Activated T-helper 17 cell treated with anti-CD3 and anti-CD28 coated beads, Interleukin-2, amount 50 U/mL, for 72 hours (primary cell): ENCODE results near the gene SPATA19. TPM values are rescaled to one million over a fixed set of nuclear protein-coding genes. Genes with fewer than 3 reads are reported as not detected.

ENCODE experiments used
- ATAC-seq: fragments of 150-1000 bp; cut with Tn5 transposase; replicated peaks from 2 replicates; pipeline ENCODE4 v1.10.0; 2021; ENCODE audit warnings: mild to moderate bottlenecking, moderate library complexity
- H3K27ac Mint-ChIP-seq: one replicate; pipeline ENCODE4 v1.8.0; 2022; ENCODE audit warnings: mixed read lengths
- H3K27me3 Mint-ChIP-seq: one replicate; pipeline ENCODE4 v1.8.0; 2022; ENCODE audit warnings: mixed read lengths
- H3K36me3 Mint-ChIP-seq: one replicate; pipeline ENCODE4 v1.8.0; 2022; ENCODE audit warnings: low read depth, mild to moderate bottlenecking, mixed read lengths
- H3K4me1 Mint-ChIP-seq: one replicate; pipeline ENCODE4 v1.8.0; 2022; ENCODE audit warnings: mixed read lengths
- H3K4me3 Mint-ChIP-seq: one replicate; pipeline ENCODE4 v1.8.0; 2022; ENCODE audit warnings: mild to moderate bottlenecking, mixed read lengths
- H3K9me3 Mint-ChIP-seq: one replicate; pipeline ENCODE4 v1.8.0; 2022; ENCODE audit warnings: mixed read lengths
- total RNA-seq, 2 donors: library from RNA; stranded (reverse); gene quantifications; one replicate each; pipeline ENCODE4 v1.2.3, GENCODE V29; 2022

The SPATA19 gene
- total RNA-seq, 2 donors from 2014 or later: not detected

DNA sequence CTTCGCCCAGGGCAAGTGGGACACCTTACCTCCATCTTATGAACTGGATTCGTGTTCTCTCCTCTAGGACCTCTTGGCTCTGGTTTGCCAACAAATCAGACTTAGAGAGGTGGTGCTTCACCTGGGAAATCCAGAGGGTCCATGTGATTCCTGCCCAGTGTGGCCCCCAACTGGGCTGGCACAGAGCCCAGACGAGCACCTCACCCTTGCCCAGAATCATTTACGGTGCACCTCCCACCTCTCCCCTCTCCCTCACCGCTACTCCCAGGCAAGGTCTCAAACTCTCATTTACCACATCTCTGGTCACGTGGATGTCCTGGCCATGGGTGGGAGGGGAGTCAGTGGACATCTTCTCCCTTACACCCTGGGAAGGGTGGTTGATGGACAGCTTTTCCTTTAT, 1.1 kb downstream of the SPATA19 start:
- H3K4me1 Mint-ChIP-seq: no peaks in the 10 kb centered on the region
- peaks cover 9% of the 10 kb centered on the region for H3K9me3 Mint-ChIP-seq
- H3K4me3 Mint-ChIP-seq: no peak overlapping the region
- H3K27ac Mint-ChIP-seq: no peak overlapping the region
- peaks cover 32% of the 10 kb centered on the region for H3K27me3 Mint-ChIP-seq
- no peaks in the 10 kb centered on the region for H3K36me3 Mint-ChIP-seq
- no peak for ATAC-seq

DNA sequence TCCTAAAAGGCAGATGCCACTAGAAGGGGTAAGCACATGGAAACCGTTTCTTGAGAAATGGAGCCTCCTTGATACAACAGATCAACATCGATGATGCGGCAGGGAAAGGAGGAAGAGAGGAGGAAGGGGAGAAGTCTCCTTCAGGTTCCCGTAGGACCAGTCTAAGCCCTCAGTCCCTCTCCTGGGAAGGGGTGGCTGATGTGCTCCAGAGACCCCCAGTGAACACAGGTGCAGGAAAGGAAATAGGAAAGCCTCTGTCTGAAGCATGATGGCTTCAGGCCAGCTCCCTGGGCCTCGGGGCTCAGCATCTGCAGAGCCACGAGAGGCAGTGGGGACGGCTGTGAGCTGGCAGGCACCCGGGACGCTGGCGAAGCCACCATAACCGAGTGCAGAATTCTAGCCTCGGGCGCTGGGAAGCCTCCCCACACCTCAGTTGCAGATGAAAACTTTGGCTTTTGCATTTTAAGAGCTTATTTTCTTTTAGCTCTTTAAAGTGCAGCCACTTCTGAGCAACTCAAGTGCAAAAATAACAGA, 1.8 kb downstream of the SPATA19 start:
- no peaks in the 10 kb centered on the region for H3K4me1 Mint-ChIP-seq
- H3K27ac Mint-ChIP-seq: no peak overlapping the region
- H3K36me3 Mint-ChIP-seq: no peaks in the 10 kb centered on the region
- no peak overlapping the region for H3K4me3 Mint-ChIP-seq
- no peak for ATAC-seq
- H3K27me3 Mint-ChIP-seq: peaks cover 28% of the 10 kb centered on the region
- peaks cover 9% of the 10 kb centered on the region for H3K9me3 Mint-ChIP-seq

DNA sequence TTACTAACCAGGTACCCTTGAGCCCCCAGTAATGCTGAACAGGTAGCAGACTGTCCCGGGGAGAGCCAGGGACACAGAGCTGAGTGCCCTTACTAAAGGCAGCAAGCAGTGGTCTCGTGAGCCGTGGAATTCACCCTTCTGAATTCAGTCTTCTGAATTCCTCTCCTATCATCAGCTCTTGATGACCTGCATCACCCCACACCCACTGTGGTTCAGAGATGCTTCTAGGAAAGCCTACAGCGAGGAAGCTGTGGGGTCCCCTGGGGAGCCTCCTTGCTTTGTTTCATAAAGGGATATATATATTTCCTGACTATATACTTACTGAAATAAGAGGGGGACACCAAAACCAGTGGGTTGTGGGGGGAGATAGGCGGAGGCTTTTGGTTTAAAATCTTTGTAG, 2.6 kb downstream of the SPATA19 start:
- Mint-ChIP-seq H3K36me3 (no peaks in the 10 kb centered on the region), H3K27ac (no peak overlapping the region), H3K9me3 (peaks cover 3% of the 10 kb centered on the region), H3K4me1 (no peaks in the 10 kb centered on the region), H3K27me3 (peaks cover 22% of the 10 kb centered on the region), H3K4me3 (no peak overlapping the region)
- ATAC-seq: no peak

DNA sequence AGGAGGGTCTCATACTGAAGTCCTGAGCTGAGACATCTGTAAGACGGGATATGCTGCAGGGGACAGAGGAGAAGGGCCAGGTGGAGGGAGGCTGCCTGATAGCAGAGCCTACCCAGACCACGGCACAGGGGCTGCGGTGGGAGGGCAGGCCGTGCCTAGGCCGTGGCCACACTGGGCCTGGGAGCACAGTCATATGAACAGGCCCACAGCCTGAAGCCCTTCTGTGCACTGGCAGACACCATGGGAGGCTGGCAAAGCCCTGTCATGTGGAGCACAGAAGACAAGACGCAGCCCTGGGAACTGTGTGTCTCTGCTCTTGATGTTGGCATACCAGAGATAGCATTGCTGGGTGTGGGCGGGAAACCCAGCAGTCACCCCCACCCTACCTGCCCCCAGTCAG, 3.3 kb downstream of the SPATA19 start:
- H3K9me3 Mint-ChIP-seq: peaks cover 3% of the 10 kb centered on the region
- no peak overlapping the region for H3K4me3 Mint-ChIP-seq
- no peaks in the 10 kb centered on the region for H3K36me3 Mint-ChIP-seq
- H3K27me3 Mint-ChIP-seq: peaks cover 22% of the 10 kb centered on the region
- no peak overlapping the region for H3K27ac Mint-ChIP-seq
- no peaks in the 10 kb centered on the region for H3K4me1 Mint-ChIP-seq
- peak; percentile 14 for ATAC-seq

DNA sequence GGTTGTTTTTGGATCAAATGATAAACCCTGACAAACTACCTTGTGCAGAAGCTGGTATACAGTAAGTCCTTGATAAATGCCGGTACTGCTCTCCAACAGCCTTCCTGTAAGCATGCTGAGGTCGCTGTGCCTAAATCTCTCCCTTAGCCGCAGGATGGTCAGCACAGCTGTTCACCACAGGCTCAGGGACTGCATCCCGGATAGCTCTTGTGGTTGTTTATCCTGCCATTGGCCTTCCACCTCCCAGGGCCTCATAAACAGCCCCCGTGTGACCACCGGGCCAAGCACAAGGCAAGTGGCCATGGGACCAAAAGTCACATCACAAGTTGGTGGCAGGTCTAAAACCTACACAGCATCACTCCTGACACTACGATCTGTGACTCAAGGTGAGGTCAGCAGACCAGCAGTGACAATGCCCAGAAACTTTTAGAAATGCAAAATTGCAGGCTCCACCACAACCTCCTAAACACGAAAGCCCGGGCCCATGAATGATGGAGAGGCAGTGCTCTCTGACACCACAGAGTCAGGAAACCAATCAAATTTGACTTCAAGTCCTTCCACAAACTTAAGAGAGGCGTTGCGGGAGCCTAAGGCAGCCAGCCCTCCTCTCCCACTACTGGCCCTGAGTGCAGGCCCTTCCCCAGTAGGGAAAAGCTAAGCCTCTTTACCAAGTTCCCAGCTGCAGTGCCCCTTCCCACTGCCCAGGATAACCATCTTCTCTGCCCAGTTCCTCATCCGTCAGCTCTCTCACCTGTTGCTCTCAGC, 3.9 kb downstream of the SPATA19 start:
- Mint-ChIP-seq H3K4me1 (no peaks in the 10 kb centered on the region), H3K4me3 (no peak overlapping the region), H3K27ac (no peak overlapping the region), H3K9me3 (peaks cover 3% of the 10 kb centered on the region), H3K36me3 (no peaks in the 10 kb centered on the region), H3K27me3 (peaks cover 18% of the 10 kb centered on the region)
- peak; percentile 64 for ATAC-seq

DNA sequence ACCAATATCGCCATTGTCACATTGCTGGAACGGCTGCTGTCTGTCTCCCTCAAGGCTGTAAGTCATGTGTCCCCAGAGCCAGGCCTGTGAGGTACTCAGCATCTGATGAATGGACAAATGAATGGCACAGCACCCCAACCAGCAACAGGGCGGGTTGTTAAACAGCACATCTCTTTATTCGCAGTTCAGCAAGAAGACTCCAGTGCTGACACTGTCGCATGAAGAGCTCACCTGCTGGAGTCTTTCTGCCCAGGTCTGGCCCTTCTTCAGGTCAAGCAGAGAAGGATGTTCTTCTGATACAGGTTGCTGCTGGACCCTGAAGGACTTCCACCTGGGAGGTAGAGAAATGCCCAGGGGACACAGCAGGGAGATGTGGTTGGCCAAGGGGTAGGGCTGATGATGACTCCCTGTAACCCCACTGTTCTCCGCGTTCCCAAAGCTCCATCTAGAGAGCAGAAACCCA, 4.8 kb downstream of the SPATA19 start:
- H3K27ac Mint-ChIP-seq: no peak overlapping the region
- ATAC-seq: no peak
- no peaks in the 10 kb centered on the region for H3K9me3 Mint-ChIP-seq
- peaks cover 13% of the 10 kb centered on the region for H3K27me3 Mint-ChIP-seq
- H3K36me3 Mint-ChIP-seq: no peaks in the 10 kb centered on the region
- H3K4me3 Mint-ChIP-seq: no peak overlapping the region
- no peaks in the 10 kb centered on the region for H3K4me1 Mint-ChIP-seq

DNA sequence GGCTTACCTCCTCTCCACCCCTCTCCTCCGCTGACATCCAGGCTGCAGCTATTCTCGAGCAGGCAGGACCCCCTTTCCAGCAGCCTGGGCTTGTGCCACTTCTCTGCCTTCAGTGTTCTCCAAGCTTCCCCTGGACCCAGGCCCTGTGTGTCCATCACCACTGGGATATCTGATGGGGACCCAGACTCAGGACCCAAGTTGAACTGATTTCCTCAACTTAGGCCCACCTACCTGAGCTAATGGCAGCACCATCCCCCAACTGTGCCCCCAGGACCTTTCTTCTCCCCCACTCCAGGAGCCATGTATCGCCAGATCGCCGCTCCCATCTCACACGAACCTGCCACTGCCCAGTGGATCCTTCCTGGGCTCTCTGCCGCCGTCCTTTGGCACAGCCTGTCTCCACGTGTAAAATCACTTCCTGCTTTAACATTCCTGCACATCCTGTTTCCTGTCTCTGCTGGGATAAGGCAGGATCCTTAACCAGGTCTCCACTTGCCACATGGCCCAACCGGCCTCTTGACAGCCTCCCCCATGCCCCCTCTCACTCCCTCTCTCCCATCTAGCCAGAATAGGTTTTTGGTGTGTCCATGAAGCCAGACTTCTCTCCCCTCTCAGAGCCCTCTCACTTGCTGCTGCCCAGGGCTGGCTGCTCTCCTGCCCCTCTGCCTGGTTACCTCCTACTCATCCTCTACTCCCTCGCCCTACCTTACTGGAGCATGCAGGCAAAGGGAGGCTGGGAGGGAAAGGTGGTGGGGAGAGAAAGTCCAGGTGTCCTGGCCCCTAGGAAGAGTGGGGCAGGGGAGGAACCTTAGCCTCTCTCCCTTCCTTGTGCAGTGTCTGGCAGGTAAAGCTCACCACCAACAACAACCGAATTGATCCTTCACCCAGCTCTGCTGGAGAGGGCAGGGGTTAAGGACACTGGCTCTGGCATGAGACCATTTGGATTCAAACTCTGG, 9.4 kb downstream of the SPATA19 start:
- Mint-ChIP-seq H3K4me3 (no peak overlapping the region), H3K36me3 (no peaks in the 10 kb centered on the region), H3K9me3 (no peaks in the 10 kb centered on the region), H3K27ac (no peak overlapping the region), H3K4me1 (no peaks in the 10 kb centered on the region), H3K27me3 (peaks cover 3% of the 10 kb centered on the region)
- ATAC-seq: no peak

DNA sequence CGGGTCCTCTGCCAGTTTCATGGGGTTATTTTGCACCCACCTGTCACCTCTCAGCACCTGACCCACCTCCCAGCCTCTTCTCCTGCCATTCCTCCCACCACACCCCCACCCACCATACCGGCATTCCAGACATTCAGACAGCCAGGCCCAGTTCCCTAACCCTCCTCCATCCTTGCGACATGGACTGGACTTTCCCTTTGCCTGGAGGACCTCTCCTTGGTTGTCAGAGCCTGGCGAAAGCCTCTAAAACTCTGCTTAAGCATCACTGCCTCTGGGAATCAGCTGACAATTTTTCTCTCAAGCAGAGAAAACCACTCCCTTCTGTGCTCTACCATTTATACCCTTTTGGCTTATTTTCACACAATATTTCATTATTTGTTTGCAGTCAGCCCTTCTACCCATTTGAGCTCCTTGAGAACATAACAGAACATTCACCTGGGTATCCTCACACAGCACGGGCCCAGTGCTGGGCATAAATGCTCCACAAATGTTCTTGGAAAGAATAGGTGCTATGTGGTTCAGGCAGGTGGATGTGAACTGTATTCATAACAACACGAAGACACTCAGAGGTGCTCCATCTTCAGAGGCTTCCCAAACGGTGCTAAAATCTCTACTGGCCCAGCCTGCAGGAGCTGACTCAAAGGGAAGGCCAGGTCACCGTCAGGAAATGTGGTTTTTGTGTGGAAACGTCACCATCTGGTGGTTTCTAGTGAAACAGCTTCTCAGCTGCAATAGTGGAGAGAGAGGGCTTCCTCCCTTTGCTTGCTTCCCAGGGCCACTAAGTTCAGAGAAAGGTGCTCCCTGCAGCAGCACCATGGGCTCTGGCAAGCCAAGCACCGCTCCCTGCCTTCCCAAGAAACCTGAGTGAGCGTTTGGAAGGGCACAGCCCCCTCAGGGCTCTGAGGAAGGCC, 10.4 kb downstream of the SPATA19 start:
- Mint-ChIP-seq H3K27me3 (peaks cover 3% of the 10 kb centered on the region), H3K27ac (no peak overlapping the region), H3K4me1 (no peaks in the 10 kb centered on the region), H3K4me3 (no peak overlapping the region), H3K9me3 (no peaks in the 10 kb centered on the region), H3K36me3 (no peaks in the 10 kb centered on the region)
- peak; percentile 87 for ATAC-seq

DNA sequence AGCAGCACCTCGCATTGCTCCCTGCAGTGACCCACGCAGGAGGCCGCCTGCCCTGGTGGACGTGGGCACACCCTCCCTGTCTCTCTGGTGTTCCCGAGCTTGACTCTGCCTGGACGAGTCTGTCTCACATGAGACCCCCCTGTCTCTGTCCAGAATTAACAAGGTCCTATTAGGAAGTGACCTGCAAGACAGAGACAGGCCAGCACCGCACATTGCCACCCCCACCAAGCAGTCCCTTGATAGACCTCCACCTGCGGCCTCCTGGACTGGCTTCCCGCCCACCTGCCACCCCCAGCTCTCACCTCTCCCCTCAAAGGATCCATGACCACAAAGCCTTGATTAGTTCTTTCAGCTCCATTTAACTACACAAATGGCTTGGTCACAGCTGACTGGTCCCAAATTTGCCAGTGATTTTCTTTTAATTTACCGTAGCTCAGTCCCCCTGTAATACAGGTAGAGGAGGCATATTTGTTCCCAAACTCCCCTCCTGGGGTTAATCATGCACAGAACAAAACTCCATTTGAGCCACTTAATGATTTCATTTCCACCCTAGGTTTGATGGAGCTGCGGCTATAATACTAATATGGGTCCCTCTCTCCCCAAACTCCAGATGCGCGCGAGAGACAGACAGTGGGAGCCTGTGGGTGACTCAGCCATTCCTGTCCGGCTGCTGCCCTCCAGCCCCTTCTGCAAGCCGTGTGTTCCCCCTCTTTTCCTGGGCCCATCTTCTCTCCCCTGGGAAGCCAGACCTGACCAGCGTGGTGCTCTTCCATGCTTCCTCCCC, 11.2 kb downstream of the SPATA19 start:
- H3K27me3 Mint-ChIP-seq: peaks cover 3% of the 10 kb centered on the region
- no peaks in the 10 kb centered on the region for H3K9me3 Mint-ChIP-seq
- no peak overlapping the region for H3K27ac Mint-ChIP-seq
- no peak for ATAC-seq
- no peak overlapping the region for H3K4me3 Mint-ChIP-seq
- no peaks in the 10 kb centered on the region for H3K4me1 Mint-ChIP-seq
- H3K36me3 Mint-ChIP-seq: no peaks in the 10 kb centered on the region

DNA sequence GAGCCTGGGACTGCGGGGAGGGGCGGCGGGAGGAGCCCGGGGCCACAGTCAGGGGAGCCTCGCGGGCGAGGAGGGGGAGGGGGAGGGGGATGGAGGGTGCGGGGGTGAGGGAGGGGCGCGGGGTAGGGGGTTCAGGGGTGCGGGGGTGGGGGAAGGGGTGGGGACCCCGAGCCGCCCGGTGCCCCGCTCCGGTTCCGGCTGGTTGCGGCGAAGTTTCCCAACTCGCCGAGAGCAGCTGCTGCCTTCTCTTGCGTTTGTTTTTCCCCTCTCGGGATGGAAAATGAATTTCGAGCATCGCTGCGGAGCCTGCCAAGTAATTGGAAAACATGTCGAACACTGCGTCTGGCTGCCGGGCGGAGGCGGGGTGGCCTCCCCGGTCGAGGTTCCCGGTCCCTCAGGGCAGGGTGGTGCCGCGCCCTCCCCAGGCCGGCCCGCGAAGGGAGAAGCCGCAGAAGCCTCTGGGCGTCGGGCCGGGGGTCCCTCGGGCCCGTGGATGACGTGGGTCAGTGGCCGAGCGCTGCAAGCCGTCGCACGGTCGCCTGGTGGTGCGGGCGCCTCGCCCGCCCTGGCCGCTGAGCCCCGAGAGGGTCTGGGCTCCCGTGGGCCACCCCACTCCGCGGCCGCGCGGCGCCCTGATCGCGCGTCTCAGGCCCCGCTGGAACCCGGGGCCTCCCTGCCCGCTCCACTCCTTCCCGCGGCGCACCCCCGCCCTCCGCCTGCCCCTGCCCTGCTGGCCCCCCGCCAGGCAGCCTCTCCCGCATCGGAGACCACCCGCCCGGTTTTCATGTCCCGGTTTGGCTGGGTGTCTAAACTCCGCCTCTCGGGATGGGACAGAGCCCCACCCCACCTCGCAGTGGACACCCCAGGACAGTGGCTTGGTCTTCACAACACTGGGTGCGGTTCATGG, 12.1 kb downstream of the SPATA19 start:
- no peak for ATAC-seq
- Mint-ChIP-seq H3K4me3 (no peak overlapping the region), H3K36me3 (no peaks in the 10 kb centered on the region), H3K9me3 (no peaks in the 10 kb centered on the region), H3K4me1 (no peaks in the 10 kb centered on the region), H3K27me3 (peaks cover 9% of the 10 kb centered on the region), H3K27ac (no peak overlapping the region)

DNA sequence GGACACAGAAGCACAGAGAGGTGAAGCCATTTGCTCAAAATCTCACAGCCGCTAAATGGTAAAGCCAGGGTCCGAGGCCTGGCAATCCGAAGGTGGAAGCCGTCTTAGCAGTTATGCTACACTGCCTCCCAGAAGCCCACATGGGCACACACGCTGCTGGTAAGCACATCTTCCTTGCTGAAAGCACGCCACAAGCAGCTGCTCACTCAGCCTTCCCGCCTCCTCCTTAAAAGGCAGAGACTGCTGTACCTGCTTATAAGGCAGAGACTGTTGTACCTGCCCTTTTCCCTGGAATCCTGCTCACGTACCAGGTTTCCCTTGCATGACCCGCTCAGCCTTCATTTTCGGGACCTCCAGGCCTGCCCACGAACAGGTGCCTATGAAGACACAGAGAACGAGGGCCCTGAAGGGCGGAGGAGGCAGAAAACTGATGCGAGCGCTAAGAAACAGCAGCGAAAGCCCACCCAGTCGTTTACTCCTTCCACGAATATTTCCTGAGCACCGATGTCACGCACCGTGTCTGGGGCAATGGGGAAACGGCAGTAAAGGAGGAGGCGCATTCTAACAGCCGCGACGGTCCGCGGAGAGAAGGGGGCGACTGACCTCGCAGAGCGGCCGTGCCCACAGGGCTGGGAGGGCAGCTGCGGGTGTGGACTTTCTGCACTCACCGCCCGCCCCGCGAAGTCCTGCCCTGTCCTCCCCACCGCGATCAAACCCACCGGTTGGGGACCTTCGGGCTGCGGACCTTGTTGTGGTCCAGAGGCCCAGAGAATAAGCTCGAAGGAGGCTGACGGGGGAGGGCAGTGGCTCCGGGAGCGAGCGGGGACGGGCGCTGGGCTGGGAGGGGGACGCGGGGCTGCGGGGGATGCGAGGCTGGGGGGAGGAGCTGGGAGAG, 13.0 kb downstream of the SPATA19 start:
- no peak for ATAC-seq
- Mint-ChIP-seq H3K4me3 (no peak overlapping the region), H3K9me3 (no peaks in the 10 kb centered on the region), H3K36me3 (no peaks in the 10 kb centered on the region), H3K4me1 (no peaks in the 10 kb centered on the region), H3K27ac (no peak overlapping the region), H3K27me3 (peaks cover 15% of the 10 kb centered on the region)
